HG02571 (cell line): ENCODE data around the gene CASK.

Source experiments
- ATAC-seq: cut with Tn5 transposase; IDR thresholded peaks from one replicate; pipeline ENCODE4 v1.9.1; 2021; ENCODE audit warnings: mild to moderate bottlenecking, moderate library complexity; ENCODE audit not compliant: unreplicated experiment

Gene CASK

DNA sequence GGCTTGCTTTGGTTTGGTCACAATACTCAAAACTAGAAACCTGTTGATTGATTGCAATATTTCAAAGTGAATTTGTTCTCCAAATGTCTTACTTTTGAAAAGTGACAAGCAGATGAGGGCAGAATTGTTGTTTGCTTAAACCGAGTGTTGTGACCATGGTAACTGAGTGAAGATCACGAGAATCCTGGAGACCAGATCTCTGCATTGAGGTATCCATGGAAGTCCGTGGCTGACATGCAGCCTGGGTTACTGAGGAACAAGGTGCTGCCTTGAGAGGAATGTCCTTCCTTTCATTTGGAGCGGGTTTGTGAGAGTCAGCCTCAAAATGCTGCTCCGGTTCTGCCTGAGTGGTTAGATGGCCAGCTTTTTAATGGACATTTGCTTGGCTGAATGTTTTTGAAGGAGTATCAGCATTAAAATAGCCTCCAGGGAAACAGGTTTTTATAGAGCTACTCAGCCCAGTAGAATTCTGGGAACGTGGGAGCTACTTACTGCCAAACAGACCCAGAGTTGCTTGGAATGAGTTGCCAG, 444.9 kb downstream of the CASK start:
- ATAC-seq, result no peak

DNA sequence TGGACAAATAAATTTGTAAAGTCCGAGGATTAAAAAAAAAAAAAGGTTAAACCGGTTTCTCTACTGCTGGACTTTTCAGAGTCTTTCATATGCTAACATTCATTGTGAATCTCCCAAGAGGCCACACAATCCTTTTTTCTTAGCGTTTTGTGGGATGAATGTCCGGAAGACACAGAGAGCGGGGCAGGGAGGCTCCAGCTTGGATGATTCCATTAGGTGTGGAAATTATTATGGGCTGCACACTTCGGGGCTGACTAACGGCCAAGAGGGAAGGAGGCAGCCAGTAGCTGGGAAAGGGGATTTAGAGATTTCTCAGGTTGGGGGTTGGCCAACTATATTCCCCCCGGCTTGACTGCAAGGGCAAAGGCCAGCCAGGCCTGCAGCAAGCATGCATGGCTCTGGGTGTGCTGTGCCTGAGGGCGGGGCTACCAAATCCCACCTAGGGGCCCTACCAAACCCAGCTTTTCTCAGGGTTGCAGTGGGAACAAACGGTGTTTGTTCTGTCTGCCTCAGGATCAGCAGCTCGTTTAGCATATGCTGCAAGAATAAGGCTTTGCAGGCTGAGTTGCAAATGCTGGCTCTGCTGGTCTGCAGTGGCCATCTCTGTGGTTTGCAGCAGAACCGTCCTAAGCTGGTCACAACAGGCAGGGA, 447.6 kb downstream of the CASK start:
- ATAC-seq, result no peak

DNA sequence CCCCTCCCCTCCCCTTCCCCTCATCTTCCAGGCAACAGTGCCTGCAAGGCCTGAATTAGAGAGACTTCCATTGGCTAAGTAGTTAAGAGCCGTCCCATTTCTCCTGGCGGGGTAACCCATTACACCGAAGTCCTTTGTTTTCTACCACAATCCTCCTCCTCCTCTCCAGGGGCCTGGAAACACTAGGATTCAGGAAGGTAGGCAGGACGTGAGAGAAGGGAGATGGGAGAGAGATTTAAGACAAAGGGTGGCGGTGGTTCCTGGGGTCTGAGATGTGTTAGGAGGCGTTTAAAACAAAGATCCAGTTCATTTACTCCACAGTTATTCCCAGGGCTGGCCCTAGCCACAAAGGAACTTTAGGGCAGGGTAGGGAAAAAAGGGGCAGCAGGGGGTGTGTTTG, 448.2 kb downstream of the CASK start:
- ATAC-seq, result no peak

DNA sequence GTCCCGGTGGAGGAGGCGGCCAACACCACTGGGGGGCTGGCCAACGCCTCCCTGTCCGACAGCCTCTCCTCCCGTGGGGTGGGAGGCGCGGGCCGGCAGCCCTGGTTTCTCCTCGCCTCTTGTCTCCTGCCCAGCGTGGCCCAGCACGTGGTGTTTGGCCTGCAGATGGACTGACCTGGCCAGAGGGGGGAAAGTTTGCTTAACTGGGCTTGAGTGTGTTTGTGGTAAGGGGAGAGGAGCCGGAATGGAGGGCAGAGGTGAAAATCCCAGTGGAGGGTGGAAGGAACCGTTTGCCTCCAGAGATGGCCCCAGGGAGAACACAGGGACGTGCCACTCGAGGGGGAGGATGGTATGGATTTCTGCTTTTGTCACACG, 448.6 kb downstream of the CASK start:
- no peak for ATAC-seq

DNA sequence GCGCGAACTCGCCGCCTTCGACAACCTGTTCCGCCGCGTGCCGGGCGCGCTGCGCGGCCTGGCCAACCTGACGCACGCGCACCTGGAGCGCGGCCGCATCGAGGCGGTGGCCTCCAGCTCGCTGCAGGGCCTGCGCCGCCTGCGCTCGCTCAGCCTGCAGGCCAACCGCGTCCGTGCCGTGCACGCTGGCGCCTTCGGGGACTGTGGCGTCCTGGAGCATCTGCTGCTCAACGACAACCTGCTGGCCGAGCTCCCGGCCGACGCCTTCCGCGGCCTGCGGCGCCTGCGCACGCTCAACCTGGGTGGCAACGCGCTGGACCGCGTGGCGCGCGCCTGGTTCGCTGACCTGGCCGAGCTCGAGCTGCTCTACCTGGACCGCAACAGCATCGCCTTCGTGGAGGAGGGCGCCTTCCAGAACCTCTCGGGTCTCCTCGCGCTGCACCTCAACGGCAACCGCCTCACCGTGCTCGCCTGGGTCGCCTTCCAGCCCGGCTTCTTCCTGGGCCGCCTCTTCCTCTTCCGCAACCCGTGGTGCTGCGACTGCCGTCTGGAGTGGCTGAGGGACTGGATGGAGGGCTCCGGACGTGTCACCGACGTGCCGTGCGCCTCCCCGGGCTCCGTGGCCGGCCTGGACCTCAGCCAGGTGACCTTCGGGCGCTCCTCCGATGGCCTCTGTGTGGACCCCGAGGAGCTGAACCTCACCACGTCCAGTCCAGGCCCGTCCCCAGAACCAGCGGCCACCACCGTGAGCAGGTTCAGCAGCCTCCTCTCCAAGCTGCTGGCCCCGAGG, 449.2 kb downstream of the CASK start:
- ATAC-seq, result no peak

DNA sequence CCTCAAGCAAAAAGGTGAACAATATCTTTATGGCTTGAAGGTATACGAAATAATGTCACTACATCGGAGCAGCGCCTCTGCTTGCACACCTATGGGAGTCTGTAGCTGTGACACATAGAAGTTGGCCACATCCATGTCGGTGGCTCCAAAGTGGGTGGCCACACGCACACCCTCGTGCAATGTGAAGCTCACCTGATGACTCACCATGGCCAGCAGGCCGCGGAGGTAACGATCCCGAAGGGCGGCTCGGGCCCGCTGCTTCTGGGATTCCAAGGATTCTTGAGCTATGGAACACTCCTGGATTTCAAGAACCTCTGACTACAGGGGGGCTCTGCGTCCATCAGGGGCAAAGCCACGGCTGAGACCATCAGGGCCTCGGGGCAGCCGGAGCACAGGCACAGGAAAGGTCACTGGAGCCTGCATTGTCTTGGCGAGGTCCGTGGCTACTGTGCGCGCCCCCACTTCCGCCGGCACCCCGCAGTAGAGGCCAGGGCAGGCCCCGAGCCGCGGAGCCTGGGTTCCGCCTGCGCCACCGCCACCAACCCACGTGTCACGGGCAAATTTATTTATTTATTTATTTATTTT, 451.0 kb downstream of the CASK start:
- no peak for ATAC-seq

DNA sequence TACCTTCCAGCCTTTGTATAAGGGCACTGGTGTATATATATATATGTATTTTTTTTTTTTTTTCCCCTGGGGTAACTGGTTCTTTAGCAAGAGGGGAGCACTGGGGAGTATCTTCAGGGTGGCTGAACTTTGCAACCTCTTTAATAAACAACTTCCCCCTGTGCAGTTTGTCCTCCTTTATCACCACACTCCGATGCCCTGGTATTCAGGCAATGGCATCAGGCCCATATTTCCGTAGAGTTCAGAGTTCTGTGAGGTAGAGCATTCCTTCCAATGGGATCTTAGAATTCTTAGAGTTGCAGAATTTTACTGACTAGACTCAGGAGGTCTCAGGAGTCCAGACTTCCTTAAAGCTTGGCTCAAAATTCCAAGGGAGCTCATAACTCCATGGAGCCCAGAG, 451.6 kb downstream of the CASK start:
- no peak for ATAC-seq

DNA sequence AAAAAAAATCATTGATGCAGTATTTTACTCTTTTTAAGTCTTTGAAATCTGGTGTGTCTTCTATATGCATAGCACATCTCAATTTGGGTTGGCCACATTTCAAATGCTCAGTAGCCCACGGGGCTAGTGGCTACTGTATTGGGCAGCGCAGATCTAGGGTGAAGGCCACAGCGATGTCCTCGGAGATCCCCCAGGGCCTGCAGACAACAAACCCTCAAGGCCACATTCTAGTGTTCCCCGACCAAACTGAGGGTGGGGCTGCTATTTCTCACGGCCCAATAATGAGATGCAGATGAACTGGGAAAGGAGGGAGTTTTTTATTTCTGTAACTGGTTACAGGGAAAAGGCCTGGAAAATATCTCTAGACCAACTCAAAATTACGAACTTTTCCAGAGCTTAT, 452.6 kb downstream of the CASK start:
- ATAC-seq, result no peak

DNA sequence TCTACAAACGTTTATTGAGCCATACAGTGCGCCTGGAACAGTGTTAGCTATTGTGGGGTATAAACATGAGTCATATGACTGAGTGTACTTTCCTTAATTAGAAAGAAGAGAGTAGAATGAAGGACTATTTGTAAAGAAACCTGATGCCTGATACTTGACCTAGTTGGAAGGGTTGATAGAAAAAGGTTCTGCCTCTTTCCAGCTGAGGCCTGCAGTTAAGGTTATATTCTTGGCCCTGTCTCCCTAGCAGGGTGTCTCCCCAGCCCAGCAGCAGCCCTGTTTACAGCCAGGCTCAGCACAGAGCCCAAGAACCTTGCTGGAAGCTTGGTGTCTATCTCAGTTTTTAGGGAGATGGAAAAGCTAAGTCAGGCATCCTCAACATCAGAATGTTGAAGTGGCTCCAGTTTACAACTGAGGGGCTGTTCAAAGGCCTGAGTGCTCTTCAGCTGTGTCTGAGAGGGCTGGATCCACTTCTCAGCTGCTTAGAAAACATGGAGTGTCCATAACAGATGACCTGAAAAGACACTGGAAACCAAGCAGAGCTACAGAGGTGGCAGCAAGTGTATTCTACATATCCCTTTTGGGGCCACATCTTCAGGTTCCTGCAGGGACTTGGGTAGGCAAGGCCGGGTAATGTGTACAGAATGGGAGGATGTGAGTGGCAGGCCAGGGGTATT, 454.6 kb downstream of the CASK start:
- no peak for ATAC-seq
